Activated T-cell treated with anti-CD3 and anti-CD28 coated beads, Interleukin-2, amount 50 U/mL, for 4 hours (primary cell): ENCODE results near the gene KBTBD6. TPM values are rescaled to one million over a fixed set of nuclear protein-coding genes. Genes with fewer than 3 reads are reported as not detected.
"Not testable (repeated sequence)": the region's sequence is repeated elsewhere in the genome, so short reads cannot be mapped to it uniquely, and the experiment has no call there.

Source experiments
- ATAC-seq, 2 donors: fragments of 200-7000 bp; cut with Tn5 transposase; one replicate each; pipeline ENCODE4 v1.10.0; 2021
- DNase-seq: peaks from one replicate; pipeline ENCODE4 v3.0.0-alpha.2; 2020
- H3K27me3 Mint-ChIP-seq: one replicate; pipeline ENCODE4 v1.8.0; 2021; ENCODE audit warnings: low read depth, mixed read lengths
- H3K36me3 Mint-ChIP-seq: one replicate; pipeline ENCODE4 v1.8.0; 2022; ENCODE audit warnings: mixed read lengths; ENCODE audit not compliant: insufficient read depth
- H3K4me1 Mint-ChIP-seq: one replicate; pipeline ENCODE4 v1.8.0; 2021; ENCODE audit warnings: low read depth, mixed read lengths
- H3K4me3 Mint-ChIP-seq: one replicate; pipeline ENCODE4 v1.8.0; 2021; ENCODE audit warnings: mild to moderate bottlenecking, moderate library complexity, mixed read lengths
- H3K9me3 Mint-ChIP-seq: one replicate; pipeline ENCODE4 v1.8.0; 2021; ENCODE audit warnings: mixed read lengths
- total RNA-seq, 3 donors: library from RNA; stranded (reverse); gene quantifications; one replicate each; pipeline ENCODE4 v1.2.1, GENCODE V29; 2021

The KBTBD6 gene
- total RNA-seq, 3 donors from 2014 or later, result 4.0 to 5.5 (median 4.6) TPM

DNA sequence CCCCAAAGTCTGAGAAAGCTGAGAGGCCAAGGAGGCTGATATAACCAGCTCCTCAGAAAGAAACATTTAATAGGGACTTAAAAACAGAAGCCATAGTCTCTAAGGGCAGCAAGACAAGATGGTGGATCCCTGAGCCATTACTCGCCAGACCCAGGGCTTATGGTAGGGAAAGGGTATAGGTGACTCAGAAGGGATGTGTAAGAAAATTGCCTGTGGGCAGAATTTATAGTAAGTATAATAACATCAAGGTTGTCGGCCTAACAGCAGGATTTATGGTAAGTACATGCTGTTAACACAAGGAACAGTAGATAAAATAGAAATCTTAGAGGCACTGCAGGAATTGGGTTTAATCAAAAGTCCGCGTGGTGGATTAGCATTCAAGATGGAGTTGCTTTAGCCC, 14.7 kb downstream of the KBTBD6 start:
- no peak for ATAC-seq
- Mint-ChIP-seq H3K36me3 (no peaks in the 10 kb centered on the region), H3K27me3 (no peaks in the 10 kb centered on the region), H3K9me3 (no peaks in the 10 kb centered on the region), H3K4me1 (peaks cover 5% of the 10 kb centered on the region), H3K4me3 (no peak overlapping the region)
- DNase-seq, result no peak

DNA sequence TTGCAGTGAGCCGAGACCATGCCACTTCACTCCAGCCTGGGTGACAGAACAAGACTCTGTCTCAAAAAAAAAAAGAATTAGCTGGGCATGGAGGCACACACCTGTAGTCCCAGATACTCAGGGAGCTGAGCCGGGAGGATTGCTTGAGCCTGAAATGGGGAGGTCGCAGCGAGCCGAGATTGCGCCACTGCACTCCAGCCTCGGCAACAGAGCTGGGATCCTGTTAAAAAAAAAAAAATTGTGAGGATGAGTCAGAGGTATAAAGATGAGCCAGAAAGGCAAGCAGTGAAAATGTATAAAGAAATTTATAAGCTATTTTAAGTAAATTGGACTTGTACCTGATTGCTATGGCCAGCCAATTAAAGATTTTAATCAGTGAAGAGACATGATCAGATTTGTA, 21.1 kb downstream of the KBTBD6 start:
- DNase-seq (no peak), ATAC-seq (no peak)
- H3K4me1 Mint-ChIP-seq, result no peaks in the 10 kb centered on the region
- no peak overlapping the region for H3K4me3 Mint-ChIP-seq
- peaks cover 2% of the 10 kb centered on the region for H3K36me3 Mint-ChIP-seq
- no peaks in the 10 kb centered on the region for H3K9me3 Mint-ChIP-seq
- H3K27me3 Mint-ChIP-seq, result no peaks in the 10 kb centered on the region

DNA sequence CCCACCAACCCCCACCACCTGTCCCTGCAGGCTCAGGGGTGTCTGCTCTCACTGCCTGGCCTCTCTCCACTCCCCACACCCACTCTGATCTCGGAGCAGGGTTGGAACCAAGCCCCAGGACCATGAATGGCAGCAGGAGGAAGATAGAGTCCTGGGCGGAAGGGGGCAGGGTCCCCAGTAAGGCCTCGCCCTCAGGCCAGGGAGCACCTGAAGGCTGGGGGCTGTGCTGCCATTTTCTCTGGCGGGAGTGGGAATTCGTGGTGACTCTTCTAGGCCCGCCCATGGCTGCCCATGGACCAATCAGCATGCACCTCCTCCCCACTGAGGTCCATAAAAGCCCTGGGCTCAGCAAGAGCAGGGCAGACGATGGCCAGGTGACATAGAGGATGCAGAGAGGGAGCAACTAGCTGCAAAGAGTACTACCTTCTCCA, 25.0 kb downstream of the KBTBD6 start:
- DNase-seq, result no peak
- no peak for ATAC-seq
- H3K4me1 Mint-ChIP-seq, result no peaks in the 10 kb centered on the region
- no peaks in the 10 kb centered on the region for H3K27me3 Mint-ChIP-seq
- H3K36me3 Mint-ChIP-seq, result peaks cover 2% of the 10 kb centered on the region
- no peaks in the 10 kb centered on the region for H3K9me3 Mint-ChIP-seq
- H3K4me3 Mint-ChIP-seq, result no peak overlapping the region

DNA sequence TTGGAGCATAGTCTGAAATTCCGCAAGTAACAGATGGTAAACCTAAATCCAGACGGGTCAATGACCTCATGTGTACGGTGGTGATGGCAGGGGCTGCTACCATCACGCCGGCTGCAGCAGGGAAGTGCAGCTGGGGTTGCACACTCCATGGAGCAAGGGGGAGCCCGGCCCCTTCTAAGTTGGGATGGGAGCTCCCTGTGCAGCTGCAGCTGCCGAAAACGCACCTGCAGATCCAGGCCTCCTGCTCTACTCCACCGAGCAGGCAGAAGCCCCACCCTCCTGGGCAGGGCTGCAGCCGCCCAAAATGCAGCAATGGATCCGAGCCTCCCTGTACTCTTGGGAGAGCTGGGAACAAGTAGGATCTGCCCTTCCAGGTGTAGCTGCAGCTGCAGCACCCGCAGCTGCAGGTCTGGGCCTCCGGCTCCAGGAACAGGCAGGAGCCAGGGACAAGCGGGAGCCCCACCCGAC, 25.5 kb downstream of the KBTBD6 start:
- Mint-ChIP-seq H3K27me3 (no peaks in the 10 kb centered on the region), H3K9me3 (no peaks in the 10 kb centered on the region), H3K4me1 (no peaks in the 10 kb centered on the region), H3K4me3 (no peak overlapping the region), H3K36me3 (peaks cover 2% of the 10 kb centered on the region)
- DNase-seq (no peak), ATAC-seq (no peak)

DNA sequence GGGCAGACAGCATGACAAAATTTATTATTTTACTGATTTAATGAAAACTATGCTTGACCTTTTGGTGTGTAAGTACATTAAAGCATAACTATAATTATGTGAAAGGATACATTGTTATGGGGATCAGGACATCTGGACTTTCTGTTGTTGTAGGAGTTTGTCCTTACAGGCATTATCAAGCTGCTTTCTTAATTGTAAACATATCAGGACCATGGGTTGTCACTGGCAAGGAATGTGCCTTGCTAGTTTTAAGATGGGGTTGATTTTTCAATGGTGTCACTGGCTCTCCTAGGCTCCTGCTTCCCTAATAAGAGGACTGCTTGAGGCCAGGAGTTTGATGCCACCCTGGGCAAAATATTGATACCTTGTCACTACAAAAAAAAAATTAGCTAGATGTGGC, 32.6 kb downstream of the KBTBD6 start:
- no peak overlapping the region for H3K4me3 Mint-ChIP-seq
- DNase-seq, result no peak
- ATAC-seq, result no peak
- no peaks in the 10 kb centered on the region for H3K36me3 Mint-ChIP-seq
- no peaks in the 10 kb centered on the region for H3K27me3 Mint-ChIP-seq
- H3K9me3 Mint-ChIP-seq, result no peaks in the 10 kb centered on the region
- no peaks in the 10 kb centered on the region for H3K4me1 Mint-ChIP-seq

DNA sequence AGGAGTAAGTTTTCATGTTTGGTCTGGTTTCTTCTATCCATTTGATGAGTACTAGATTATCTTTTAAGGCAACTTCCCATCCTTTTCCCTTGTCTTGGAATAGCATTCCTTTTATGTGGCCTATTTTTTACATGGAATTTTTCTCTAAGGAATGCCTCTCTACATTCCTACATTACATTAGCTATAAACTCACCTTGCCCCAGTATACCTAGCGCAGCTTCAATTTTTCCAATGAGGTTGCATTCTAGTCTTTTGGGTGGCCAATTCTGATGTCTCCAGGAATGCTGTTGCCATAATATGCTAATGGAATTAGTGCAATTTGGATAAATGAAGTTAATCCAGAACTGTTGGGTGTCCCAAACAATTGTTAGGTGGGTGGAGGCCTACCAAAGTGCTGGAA, 33.8 kb downstream of the KBTBD6 start:
- DNase-seq, result no peak
- Mint-ChIP-seq H3K9me3 (no peaks in the 10 kb centered on the region), H3K4me1 (no peaks in the 10 kb centered on the region), H3K4me3 (no peak overlapping the region), H3K36me3 (no peaks in the 10 kb centered on the region), H3K27me3 (no peaks in the 10 kb centered on the region)
- ATAC-seq, result no peak

- ATAC-seq, H3K9me3 Mint-ChIP-seq, DNase-seq, H3K36me3 Mint-ChIP-seq, H3K4me3 Mint-ChIP-seq, H3K4me1 Mint-ChIP-seq, H3K27me3 Mint-ChIP-seq: not testable (repeated sequence)
Observed at GRCh38 chr13:41095681-41096080, 36.9 kb downstream of the KBTBD6 start.

GRCh38 chr13:41085961-41086585, 46.5 kb downstream of the KBTBD6 start:
- Mint-ChIP-seq H3K9me3 (peaks cover 3% of the 10 kb centered on the region), H3K4me3 (no peak overlapping the region), H3K36me3 (peaks cover 23% of the 10 kb centered on the region), H3K4me1 (peaks cover 5% of the 10 kb centered on the region), H3K27me3 (no peaks in the 10 kb centered on the region)
- ATAC-seq (no peak), DNase-seq (no peak)

- H3K4me3 Mint-ChIP-seq, result no peak overlapping the region
- DNase-seq, result no peak
- H3K4me1 Mint-ChIP-seq, result no peaks in the 10 kb centered on the region
- ATAC-seq, result no peak
- H3K36me3 Mint-ChIP-seq, result peaks cover 55% of the 10 kb centered on the region
- no peaks in the 10 kb centered on the region for H3K27me3 Mint-ChIP-seq
- no peaks in the 10 kb centered on the region for H3K9me3 Mint-ChIP-seq
Observed at GRCh38 chr13:41079725-41080124, 52.9 kb downstream of the KBTBD6 start.

Other genes with a start within 250 kb of the KBTBD6 start
- 10 to 100 TPM; 49.0 to 56.6 (median 55.9) TPM for gene ELF1, start 113.5 kb downstream of the KBTBD6 start, total RNA-seq
- gene WBP4, start 71.3 kb downstream of the KBTBD6 start, total RNA-seq, result 10 to 100 TPM in 2 of 3 donors, 1 to 10 TPM in 1; 8.5 to 17.5 (median 13.9) TPM
- gene KBTBD7, start 61.8 kb upstream of the KBTBD6 start, total RNA-seq, result 1 to 10 TPM; 2.4 to 3.0 (median 2.7) TPM
- gene MTRF1, start 130.8 kb upstream of the KBTBD6 start, total RNA-seq, result 10 to 100 TPM; 12.8 to 14.5 (median 13.1) TPM
- 10 to 100 TPM; 20.5 to 23.3 (median 21.3) TPM for gene NAA16, start 178.5 kb upstream of the KBTBD6 start, total RNA-seq